ENCODE data around the gene TPM4.
"Not testable (repeated sequence)": the region's sequence is repeated elsewhere in the genome, so short reads cannot be mapped to it uniquely, and the experiment has no call there.

The TPM4 gene

GRCh38 chr19:16099314-16099965, 23.1 kb downstream of the TPM4 start:
- FAIRE-seq = not testable (repeated sequence)

GRCh38 chr19:16100524-16100923, 24.2 kb downstream of the TPM4 start:
- FAIRE-seq = no peak

GRCh38 chr19:16104722-16105121, 28.4 kb downstream of the TPM4 start:
- no peak for FAIRE-seq

DNA sequence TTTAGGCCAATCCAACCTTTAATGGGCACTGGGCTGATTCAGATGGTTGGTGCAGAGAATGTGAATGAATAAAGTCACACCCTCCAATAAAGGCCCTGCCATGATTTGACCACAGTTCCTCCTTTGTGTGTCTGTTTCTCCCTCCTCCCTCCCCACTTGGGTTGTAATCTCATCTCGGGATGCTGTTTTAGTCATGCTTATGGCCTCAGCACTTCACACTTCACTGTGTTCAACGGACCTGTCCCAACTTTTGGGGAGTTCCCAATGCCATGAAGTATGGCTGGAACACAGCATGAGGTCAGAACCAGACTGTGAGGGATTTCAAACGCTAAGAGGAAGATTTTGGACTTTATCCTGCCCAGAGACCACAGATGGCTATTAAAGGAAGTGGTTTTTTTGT, 29.8 kb downstream of the TPM4 start:
- FAIRE-seq = no peak

- no peak for FAIRE-seq
Measured at GRCh38 chr19:16111160-16111908, 35.0 kb downstream of the TPM4 start, which contains the start of gene RAB8A. TSS of gene RAB8A (plus strand) at chr19:16111889. CDS start at chr19:16111902, 13 bp downstream.

GRCh38 chr19:16111909-16112752, 35.8 kb downstream of the TPM4 start:
- no peak for FAIRE-seq

GRCh38 chr19:16112778-16113177, 36.5 kb downstream of the TPM4 start:
- no peak for FAIRE-seq

DNA sequence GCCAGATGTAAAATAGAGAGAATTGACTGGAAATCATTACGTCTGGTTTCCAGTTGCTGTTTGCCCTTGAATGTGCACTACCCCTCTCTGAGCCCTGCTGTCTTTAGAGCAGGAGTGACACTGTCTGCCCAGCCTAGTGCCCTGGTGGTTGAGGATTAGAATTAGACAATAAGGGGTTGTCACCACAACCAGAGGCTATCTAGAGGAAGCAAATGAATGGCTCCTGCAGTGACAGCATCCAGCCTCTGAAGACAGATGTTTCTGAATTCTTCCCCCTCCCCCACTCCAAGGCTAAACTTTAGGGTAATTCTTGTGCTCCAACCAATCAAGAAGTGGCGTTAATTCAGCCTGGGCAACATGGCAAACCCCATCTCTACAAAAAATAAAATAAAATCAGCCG, 37.4 kb downstream of the TPM4 start:
- no peak for FAIRE-seq

DNA sequence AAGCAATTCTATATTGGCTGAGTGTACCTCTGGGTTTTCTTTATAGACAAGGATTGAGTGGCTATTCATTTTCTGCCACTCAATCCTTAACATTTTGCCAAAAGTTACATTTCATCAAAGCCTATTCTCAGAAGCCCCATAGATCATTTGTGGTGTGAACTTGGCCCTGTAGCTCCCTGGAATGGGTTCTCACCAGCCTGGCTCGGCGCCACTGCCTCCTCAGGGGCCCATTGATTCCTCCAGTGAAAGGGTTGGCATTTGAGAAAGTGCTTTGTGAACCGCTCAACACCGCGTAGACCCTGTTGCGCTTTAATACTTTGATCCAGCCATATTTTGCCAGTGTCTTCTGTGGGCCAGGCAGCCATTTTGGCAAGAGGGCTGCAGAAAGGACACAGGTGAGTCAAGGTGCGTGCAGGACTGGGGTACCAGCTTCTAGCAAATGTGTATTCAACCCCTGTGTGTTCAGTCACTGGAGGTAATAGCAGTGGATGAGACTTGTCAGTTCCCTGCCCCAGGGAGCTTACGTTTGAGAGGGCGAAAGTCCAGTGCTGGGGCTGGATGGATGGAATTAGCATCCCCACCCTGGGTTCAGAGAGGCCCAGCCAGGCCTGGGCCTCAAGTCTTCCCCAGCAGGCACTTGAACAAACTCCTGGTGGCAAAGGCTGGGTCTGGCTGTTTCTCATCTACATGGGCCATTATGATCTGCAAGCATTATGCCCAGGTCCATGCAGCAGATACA, 39.2 kb downstream of the TPM4 start:
- no peak for FAIRE-seq

DNA sequence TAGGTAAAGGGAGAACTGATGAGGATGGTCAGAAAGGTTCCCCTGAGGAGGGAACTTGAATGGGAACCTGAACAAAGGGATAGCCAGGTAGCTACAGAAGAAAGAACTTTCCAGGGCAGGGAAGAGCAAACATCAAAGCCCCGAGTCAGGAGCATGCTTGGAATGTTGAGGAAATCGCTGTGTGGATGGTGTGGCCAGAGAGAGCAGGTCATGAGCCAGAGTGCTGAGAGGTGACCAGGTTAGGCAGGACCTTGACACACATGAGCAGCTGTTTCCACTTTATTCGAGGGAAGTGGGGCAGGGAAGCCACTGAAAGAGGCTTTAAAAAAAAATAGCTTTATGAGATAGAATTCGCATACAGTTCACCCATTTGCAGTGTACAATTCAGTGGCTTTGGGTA, 39.8 kb downstream of the TPM4 start:
- no peak for FAIRE-seq

DNA sequence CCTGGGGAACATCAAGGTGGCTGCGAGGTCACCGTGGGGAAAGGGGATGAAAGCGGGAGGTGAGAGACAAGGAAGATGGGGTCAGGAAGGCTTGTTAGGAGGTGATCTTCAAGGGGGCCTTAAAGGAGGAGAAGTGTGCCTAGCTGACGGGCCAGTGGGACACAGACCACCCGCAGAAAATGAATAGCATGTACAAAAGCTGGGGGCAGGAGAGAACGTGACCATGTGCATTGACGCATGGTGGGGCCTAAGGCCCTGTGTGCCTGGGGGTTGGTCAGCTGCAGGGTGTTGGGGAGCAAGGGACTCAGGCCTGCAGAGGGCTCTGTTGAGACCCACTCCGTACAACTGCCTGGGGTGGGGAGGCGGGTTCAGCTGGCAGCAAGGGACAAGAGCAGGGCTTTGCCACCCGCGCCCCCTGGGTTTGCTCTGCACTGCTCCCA, 41.3 kb downstream of the TPM4 start:
- FAIRE-seq = no peak

DNA sequence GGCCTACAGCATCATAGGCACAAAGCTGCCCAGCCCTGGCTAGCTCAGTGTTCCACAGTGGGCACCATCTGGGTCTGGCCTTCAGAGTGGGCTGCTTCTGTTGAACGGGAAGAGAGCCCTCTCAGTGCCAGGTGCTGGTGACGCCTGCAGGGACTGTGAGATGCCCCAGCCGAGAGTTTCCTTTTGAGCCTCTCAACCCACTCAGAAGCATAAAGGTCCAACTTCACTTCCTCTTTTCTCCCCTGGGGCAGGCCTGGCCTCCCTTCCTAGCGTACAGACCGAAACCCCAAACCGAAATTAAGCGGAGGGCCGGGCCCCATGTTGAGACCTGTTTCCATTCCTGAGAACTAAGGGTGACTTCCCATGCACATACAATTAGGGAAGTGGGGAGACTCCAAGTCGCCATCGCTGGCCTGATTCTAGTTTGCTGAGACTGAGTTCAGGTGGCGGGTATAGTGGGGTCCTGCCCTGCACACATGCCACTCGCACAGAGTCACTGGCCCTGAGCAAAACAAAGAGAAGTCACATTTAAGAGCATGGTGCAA, 42.3 kb downstream of the TPM4 start:
- FAIRE-seq = no peak

DNA sequence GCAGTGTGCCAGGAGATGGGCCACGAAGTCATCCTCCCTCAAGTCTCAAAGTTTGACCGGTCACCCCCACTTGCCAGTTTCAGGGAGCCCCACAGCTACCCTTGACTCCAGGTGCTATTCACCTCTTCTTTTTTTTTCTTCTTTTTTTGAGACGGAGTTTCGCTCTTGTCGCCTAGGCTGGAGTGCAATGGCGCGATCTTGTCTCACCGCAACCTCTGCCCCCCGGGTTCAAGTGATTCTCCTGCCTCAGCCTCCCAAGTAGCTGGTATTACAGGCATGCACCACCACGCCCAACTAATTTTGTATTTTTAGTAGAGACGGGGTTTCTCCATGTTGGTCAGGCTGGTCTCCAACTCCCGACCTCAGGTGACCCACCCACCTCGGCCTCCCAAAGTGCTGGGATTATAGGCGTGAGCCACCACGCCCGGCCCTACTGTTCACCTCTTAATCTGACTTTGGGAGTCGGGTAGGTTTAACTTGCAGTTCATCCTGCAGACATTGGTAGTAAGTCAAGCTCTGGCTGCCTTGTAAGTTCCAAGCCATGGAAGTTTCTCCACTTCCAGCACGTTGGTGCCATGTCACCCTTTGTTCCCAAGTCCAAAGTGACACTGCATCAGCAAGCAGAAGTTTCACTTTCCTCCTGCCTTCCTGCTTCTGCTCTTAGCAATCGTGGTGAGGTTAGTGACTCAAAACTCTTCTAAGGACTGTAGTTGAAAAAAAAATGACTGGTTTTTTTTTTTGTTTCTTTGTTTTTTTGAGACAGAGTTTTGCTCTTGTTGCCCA, 43.0 kb downstream of the TPM4 start:
- FAIRE-seq = not testable (repeated sequence)

- FAIRE-seq = no peak
Measured at GRCh38 chr19:16121141-16121540, 44.8 kb downstream of the TPM4 start.

DNA sequence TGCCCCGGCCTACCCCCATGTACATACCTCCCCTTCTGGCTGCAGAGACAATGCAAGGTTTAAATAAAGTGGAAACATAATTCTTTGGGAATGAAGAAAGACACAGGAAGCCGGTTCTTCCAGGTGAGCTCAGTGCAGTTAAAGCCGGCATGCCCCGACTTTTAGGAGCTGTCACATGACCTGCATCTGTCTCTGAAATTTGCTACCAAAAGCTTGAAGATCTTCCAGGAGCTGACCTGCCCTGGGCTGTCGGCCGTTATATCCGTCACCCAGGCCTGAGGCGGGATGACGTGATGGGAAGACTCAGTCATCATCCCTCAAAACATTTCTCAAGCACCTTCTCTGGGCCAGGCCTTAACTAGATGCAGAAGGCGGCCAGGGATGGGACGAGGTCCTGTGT, 45.7 kb downstream of the TPM4 start:
- FAIRE-seq = no peak

DNA sequence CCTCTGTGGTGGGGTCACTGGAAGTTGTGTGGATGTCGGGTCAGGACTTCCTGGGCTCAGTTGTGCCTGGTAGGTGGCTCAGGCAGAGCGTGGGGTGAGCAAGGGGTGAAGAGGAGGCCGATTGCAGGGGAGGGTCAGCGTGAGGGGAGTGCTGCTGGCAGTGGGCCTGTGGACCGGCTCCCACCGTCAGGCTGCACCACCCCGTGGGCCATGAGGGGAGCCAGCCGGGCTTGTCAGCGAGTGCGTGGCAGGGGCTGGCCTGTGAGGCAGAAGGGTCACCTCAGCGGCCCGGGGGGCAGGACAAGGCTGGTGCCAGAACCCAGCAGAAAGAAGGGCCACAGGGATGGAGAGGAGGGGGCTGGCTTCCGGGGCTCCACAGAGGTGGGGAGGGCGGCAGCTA, 48.7 kb downstream of the TPM4 start:
- no peak for FAIRE-seq

DNA sequence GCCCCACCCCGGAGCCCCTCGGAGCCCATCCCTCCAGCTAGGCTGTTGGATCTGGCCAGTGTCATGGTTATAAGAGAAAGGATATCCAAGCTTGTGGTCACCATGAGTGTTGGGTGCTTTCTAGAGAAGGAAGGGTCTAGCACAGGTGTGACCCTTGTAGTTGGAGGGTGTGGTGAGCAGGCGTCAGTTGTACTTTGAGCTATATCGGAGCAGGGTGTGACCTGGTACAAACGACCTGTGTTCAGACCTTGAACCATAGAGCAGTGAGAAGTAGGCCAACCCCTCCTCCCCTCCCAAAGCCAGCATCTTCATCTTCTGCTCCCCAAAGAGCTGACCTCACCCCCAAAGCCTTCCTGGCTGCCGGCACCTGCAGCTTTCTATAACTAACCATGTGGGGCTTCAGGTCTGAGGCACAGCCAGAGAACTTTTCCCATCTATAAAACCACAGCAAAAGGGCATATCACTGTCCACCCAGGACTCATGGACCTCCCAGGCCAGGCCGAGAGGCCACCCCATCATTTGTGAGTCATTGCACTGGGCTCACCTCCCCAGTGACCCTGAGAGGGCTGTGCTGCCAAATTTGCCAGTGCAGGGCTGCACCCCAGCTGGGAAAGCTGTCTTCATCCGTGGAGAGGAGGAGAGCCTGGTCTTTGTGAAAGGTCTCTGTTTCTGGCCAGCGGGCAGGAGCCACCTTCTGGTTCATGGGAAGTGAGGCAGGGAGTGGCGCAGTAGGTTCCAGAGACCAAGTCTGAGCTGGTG, 49.6 kb downstream of the TPM4 start:
- no peak for FAIRE-seq

GRCh38 chr19:16127080-16127479, 50.8 kb downstream of the TPM4 start:
- no peak for FAIRE-seq

GRCh38 chr19:16127776-16128371, 51.6 kb downstream of the TPM4 start:
- no peak for FAIRE-seq

GRCh38 chr19:16131648-16132047, 55.4 kb downstream of the TPM4 start:
- no peak for FAIRE-seq

Data from endometrium (tissue), 2 donors.